Cardiac fibroblast (primary cell): Measurements from ENCODE around the gene ADISSP.

Experiments used
- DNase-seq, 2 donors: peaks; one replicate each; pipeline versions ENCODE4 v3.0.0 to v3.0.0-alpha.2; 2010; ENCODE audit warnings: low read depth in 2 of 2
- H3K4me3 ChIP-seq, 2 donors: replicated peaks in 1 of 2; 1 replicate in 1 of 2; 2 replicates in 1 of 2; pipeline ENCODE4 v1.5.1; 2011; ENCODE audit warnings: low read depth in 2 of 2, low read length in 2 of 2, mild to moderate bottlenecking in 2 of 2, moderate library complexity in 1 of 2
- TF ChIP-seq, protein P1 (sequence below): IDR thresholded peaks from one replicate; pipeline ENCODE4 v1.5.1; 2011; ENCODE audit warnings: low read depth, mild to moderate bottlenecking, low read length, inconsistent platforms

The ADISSP gene

DNA sequence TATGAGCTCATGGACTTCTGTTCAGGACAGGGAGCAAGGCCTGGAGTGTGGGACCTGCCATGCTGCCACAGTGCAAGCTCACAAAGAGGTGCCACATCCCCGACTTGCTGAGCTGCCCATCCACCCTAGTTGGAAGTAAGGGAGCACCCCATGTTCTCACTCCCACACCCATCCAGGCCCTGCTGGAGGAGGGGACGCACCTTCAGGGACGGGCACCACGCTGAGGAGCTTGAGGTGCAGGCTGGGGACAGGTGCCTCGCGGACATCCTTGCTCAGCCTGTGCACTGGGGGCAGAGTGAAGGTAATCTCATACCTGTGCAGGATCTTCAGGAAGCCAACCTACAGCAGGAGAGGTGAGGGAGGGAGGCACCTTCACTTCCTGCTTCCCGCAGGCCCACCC is 12.3 kb downstream of the ADISSP start:
- TF ChIP-seq, protein P1, sequence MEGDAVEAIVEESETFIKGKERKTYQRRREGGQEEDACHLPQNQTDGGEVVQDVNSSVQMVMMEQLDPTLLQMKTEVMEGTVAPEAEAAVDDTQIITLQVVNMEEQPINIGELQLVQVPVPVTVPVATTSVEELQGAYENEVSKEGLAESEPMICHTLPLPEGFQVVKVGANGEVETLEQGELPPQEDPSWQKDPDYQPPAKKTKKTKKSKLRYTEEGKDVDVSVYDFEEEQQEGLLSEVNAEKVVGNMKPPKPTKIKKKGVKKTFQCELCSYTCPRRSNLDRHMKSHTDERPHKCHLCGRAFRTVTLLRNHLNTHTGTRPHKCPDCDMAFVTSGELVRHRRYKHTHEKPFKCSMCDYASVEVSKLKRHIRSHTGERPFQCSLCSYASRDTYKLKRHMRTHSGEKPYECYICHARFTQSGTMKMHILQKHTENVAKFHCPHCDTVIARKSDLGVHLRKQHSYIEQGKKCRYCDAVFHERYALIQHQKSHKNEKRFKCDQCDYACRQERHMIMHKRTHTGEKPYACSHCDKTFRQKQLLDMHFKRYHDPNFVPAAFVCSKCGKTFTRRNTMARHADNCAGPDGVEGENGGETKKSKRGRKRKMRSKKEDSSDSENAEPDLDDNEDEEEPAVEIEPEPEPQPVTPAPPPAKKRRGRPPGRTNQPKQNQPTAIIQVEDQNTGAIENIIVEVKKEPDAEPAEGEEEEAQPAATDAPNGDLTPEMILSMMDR, result no peak
- H3K4me3 ChIP-seq, result no peak overlapping the region
- DNase-seq, result no peak

DNA sequence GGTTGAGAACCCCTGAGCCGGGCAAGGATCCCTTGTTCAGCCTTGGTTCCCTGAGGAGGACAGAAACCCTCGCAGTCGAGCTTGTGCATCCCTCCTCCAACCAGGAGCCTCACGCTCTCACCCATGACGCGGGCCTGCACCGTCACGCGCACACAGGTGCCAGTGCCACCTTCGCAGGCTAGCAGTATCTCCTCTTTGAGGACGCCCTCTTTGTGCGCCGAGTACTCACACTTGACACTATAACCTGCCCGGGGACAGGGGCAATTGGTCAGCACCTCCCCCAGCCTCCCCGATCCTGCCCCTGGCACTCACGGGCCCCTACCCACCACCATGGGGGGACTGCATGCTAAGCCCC is 13.3 kb downstream of the ADISSP start:
- H3K4me3 ChIP-seq, result no peak overlapping the region
- no peak for DNase-seq
- TF ChIP-seq, protein P1, result no peak

DNA sequence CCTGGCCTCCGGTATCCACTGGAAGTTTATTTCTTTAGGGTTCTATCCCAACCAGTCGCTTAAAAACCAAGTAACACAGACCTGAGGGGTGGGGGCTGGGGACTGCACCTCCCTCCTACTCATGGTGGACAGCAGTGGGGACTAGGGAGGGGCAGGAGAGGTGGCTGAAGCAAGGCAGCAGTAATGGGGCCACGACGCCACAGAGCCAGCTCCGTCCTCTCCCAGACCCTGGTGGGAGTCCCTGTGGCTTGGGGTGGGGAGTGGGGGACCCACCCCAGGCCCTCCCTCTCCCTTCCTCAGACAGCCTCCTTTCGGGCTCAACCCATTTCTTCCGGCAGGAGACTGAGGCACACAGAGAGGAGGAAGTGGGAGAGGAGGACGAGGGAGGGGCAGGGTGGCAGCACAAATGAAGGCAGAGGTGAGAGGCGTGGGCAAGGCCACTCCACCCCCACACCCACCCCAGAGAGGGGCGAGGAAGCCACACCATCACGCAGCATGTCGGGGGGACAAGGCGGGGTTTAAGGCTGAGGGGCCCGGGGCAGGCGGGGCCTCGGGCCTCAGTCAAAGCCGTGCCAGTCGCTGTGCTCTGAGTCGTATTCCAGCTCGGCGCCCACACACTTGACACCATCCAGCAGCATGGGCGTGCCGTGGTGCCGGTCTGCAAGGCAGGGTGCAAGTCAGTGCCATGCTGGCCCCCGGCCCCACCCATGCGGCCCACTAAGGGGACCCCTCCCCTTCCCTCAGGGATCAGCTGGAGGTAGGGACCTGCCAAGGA is 13.9 kb downstream of the ADISSP start:
- TF ChIP-seq, protein P1, result no peak
- DNase-seq, result no peak
- no peak overlapping the region for H3K4me3 ChIP-seq

DNA sequence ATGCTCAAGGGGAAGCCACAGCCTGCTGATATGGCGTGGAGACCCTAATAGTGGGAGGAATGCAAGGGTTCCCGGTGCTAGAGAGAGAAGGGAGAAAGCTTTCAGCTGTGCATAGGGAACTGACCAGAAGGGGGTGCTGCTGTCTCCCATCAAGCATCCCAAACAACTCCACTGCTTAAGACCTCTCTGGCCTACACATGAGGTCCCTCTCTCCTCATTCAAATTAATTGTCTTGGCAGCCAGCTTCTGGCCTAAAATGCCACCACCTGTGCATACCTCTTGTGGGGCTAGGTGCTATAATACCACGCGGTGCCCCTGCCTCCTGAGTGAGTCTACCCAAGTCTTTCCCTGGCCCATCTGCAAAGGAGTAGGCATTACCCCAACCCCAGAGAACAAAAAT is 14.5 kb downstream of the ADISSP start:
- TF ChIP-seq, protein P1, result peak; percentile 85
- peak; percentile 85 for DNase-seq
- no peak overlapping the region for H3K4me3 ChIP-seq

DNA sequence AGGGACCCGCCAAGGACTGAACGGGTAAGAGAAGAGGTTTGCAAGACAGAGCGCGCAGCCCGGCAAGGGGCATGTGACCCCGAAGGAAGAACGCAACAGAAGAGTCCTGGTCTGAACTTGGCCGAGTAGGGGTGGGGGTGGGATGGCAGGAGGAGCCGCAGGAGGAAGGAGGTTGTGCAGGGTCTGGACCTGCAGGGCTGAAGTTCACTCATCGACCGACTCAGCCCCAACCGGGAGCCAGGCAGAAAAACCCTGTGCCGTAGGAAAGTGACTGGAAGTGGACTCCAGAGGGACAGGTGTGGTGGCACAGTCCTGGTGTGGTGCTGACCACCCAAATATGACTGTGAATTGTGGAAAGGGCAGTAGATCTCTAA is 15.2 kb downstream of the ADISSP start:
- TF ChIP-seq, protein P1, result no peak
- H3K4me3 ChIP-seq, result peak overlapping the region in 1 of 2 donors; percentile 17
- no peak for DNase-seq

DNA sequence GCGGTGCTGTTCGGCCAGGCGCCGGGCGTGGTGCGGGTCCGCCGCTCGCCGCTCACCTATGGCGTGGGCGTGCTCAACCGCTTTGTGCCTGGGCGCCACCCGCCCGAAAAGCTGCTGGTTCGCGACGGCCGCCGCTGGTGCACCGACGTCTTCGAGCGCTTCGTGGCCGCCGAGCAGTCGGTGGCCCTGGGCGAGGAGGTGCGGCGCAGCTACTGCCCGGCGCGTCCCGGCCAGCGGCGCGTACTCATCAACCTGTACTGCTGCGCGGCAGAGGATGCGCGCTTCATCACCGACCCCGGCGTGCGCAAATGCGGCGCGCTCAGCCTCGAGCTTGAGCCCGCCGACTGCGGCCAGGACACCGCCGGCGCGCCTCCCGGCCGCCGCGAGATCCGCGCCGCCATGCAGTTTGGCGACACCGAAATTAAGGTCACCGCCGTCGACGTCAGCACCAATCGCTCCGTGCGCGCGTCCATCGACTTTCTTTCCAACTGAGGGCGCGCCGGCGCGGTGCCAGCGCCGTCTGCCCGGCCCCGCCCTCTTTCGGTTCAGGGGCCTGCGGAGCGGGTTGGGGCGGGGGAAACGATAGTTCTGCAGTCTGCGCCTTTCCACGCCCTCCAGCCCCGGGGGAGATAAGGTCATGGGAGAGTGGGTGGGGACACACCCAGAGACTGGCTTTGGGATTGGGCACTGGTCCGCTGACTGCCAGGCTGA is 15.7 kb downstream of the ADISSP start:
- H3K4me3 ChIP-seq, result peak overlapping the region; percentile 17 to 21
- peak; percentile 20 to 31 for DNase-seq
- TF ChIP-seq, protein P1, result no peak
